Measurements from ENCODE around the gene CCK. TPM values are rescaled to one million over a fixed set of nuclear protein-coding genes. Genes with fewer than 3 reads are reported as not detected.
"Not testable (repeated sequence)": the region's sequence is repeated elsewhere in the genome, so short reads cannot be mapped to it uniquely, and the experiment has no call there.

The CCK gene
- total and polyA plus RNA-seq, 8 donors, result 0.87 to 68.3 (median 1.5) TPM; not detected in 5

GRCh38 chr3:42292009-42292408 is 26.0 kb upstream of the CCK start:
- H3K27ac ChIP-seq, result no peak overlapping the region
- no peaks in the 10 kb centered on the region for H3K4me1 ChIP-seq
- 67 to 90% (median 86%) methylated on average over 1 of the region's 1 CpG for WGBS, 5 donors
- peaks cover 0 to 6% (median 2%) of the 10 kb centered on the region in 4 donors for H3K9me3 ChIP-seq
- intact Hi-C loops (cut with DNase I; ENCODE audit: low total_unique reads), result no loop called here
- no peaks in the 10 kb centered on the region for H3K36me3 ChIP-seq
- no peak overlapping the region for H3K4me3 ChIP-seq
- no peak for TF ChIP-seq EP300 (IDR thresholded peaks at IDR 0.05)
- no peak for TF ChIP-seq POLR2A (IDR thresholded peaks at IDR 0.05)
- TF ChIP-seq CTCF (IDR thresholded peaks at IDR 0.05), result no peak
- TF ChIP-seq POLR2AphosphoS5 (IDR thresholded peaks at IDR 0.05), result no peak
- peaks cover 0 to 3% (median 0%) of the 10 kb centered on the region in 3 donors for H3K27me3 ChIP-seq
- DNase-seq, result no peak

- H3K36me3 ChIP-seq, result no peaks in the 10 kb centered on the region
- 72 to 80% (median 77%) methylated on average over 5 of the region's 5 CpGs for WGBS, 5 donors
- H3K4me1 ChIP-seq, result no peaks in the 10 kb centered on the region
- peaks cover 0 to 6% (median 2%) of the 10 kb centered on the region in 4 donors for H3K9me3 ChIP-seq
- no peak for TF ChIP-seq POLR2A (IDR thresholded peaks at IDR 0.05)
- TF ChIP-seq EP300 (IDR thresholded peaks at IDR 0.05), result no peak
- TF ChIP-seq CTCF (IDR thresholded peaks at IDR 0.05), result no peak
- no peak for TF ChIP-seq POLR2AphosphoS5 (IDR thresholded peaks at IDR 0.05)
- intact Hi-C loops (cut with DNase I; ENCODE audit: low total_unique reads), result no loop called here
- H3K4me3 ChIP-seq, result no peak overlapping the region
- H3K27me3 ChIP-seq, result peaks cover 0 to 3% (median 0%) of the 10 kb centered on the region in 3 donors
- H3K27ac ChIP-seq, result no peak overlapping the region
- DNase-seq, result no peak
Measured at GRCh38 chr3:42290966-42291714, 25.2 kb upstream of the CCK start.

- 10 to 26% (median 18%) methylated on average over 1 of the region's 1 CpG for WGBS, 5 donors
- TF ChIP-seq POLR2A (IDR thresholded peaks at IDR 0.05) (no peak), CTCF (IDR thresholded peaks at IDR 0.05) (no peak), EP300 (IDR thresholded peaks at IDR 0.05) (no peak), POLR2AphosphoS5 (IDR thresholded peaks at IDR 0.05) (no peak)
- Histone ChIP-seq H3K4me3 (no peak overlapping the region), H3K27me3 (no peaks in the 10 kb centered on the region), H3K27ac (no peak overlapping the region), H3K36me3 (no peaks in the 10 kb centered on the region), H3K4me1 (no peaks in the 10 kb centered on the region), H3K9me3 (no peaks in the 10 kb centered on the region)
- intact Hi-C loops (cut with DNase I; ENCODE audit: low total_unique reads), result no loop called here
- DNase-seq, result no peak
Measured at GRCh38 chr3:42289026-42289425, 23.0 kb upstream of the CCK start.

- DNase-seq, result no peak
- Histone ChIP-seq H3K27me3 (no peaks in the 10 kb centered on the region), H3K27ac (no peak overlapping the region), H3K4me3 (no peak overlapping the region), H3K36me3 (no peaks in the 10 kb centered on the region), H3K4me1 (no peaks in the 10 kb centered on the region), H3K9me3 (no peaks in the 10 kb centered on the region)
- 30 to 67% (median 56%) methylated on average over 2 of the region's 2 CpGs for WGBS, 5 donors
- TF ChIP-seq CTCF (IDR thresholded peaks at IDR 0.05) (no peak), POLR2AphosphoS5 (IDR thresholded peaks at IDR 0.05) (no peak), EP300 (IDR thresholded peaks at IDR 0.05) (no peak), POLR2A (IDR thresholded peaks at IDR 0.05) (no peak)
- intact Hi-C loops (cut with DNase I; ENCODE audit: low total_unique reads), result no loop called here
Measured at GRCh38 chr3:42288385-42288784, 22.4 kb upstream of the CCK start.

GRCh38 chr3:42287423-42287822 is 21.4 kb upstream of the CCK start:
- H3K27me3 ChIP-seq; H3K36me3 ChIP-seq; H3K27ac ChIP-seq; intact Hi-C loops (cut with DNase I; ENCODE audit: low total_unique reads); DNase-seq; H3K9me3 ChIP-seq; H3K4me3 ChIP-seq; H3K4me1 ChIP-seq: not testable (repeated sequence)
- 76 to 84% (median 80%) methylated on average over 8 of the region's 8 CpGs for WGBS, 5 donors

Measured in stomach (tissue), 9 donors.